ENCODE results near the gene TEAD1. TPM values are rescaled to one million over a fixed set of nuclear protein-coding genes. Genes with fewer than 3 reads are reported as not detected.
"Not testable (repeated sequence)": the region's sequence is repeated elsewhere in the genome, so short reads cannot be mapped to it uniquely, and the experiment has no call there.

Gene TEAD1
- polyA plus RNA-seq, 1 donor (not counting 4 experiments of a cell fraction or from before 2014, with no cell fraction given) = 32.7 TPM

GRCh38 chr11:12876340-12876739, 202.1 kb downstream of the TEAD1 start:
- Histone ChIP-seq H3K27me3 (ENCODE audit: control insufficient read depth, extremely low read depth, insufficient read depth, low read length) (no peaks in the 10 kb centered on the region), H3K9ac (ENCODE audit: control insufficient read depth, extremely low read depth, insufficient read depth, low read length) (no peak overlapping the region), H3K4me1 (ENCODE audit: control insufficient read depth, extremely low read depth, insufficient read depth, low read length) (no peaks in the 10 kb centered on the region), H2AFZ (ENCODE audit: control insufficient read depth, low read length) (no peak overlapping the region), H3K79me2 (ENCODE audit: control insufficient read depth, insufficient read depth, low read length) (peaks cover 9% of the 10 kb centered on the region), H3K27ac (ENCODE audit: control insufficient read depth, insufficient read depth, low read length) (no peak overlapping the region), H3K4me3 (ENCODE audit: control insufficient read depth in 2 of 3, extremely low read depth in 1 of 3, insufficient read depth in 2 of 3, low read depth in 1 of 3, low read length in 3 of 3) (no peak overlapping the region), H3K9me3 (ENCODE audit: control insufficient read depth, low read depth, low read length) (no peaks in the 10 kb centered on the region), H4K20me1 (ENCODE audit: control insufficient read depth, extremely low read depth, insufficient read depth, low read length) (no peaks in the 10 kb centered on the region), H3K36me3 (ENCODE audit: control insufficient read depth in 2 of 2, extremely low read depth in 1 of 2, insufficient read depth in 2 of 2, low read length in 2 of 2) (peaks cover 17 to 33% of the 10 kb centered on the region in 2 experiments), H3K4me2 (ENCODE audit: control insufficient read depth, extremely low read depth, insufficient read depth, low read depth, low read length) (no peak overlapping the region), H3K9me1 (ENCODE audit: control insufficient read depth, extremely low read depth, insufficient read depth, low read length) (no peaks in the 10 kb centered on the region)
- FAIRE-seq = no peak
- no peak for DNase-seq (ENCODE audit: low read depth, low spot score)
- no peak for TF ChIP-seq CTCF (optimal IDR thresholded peaks at IDR 0.05 in 1 of 3, IDR thresholded peaks at IDR 0.05 in 1 of 3, conservative IDR thresholded peaks at IDR 0.05 in 1 of 3; ENCODE audit: extremely low read depth in 1 of 3, insufficient read depth in 2 of 3, low read length in 3 of 3)
- no peak for TF ChIP-seq EZH2 (IDR thresholded peaks at IDR 0.05; ENCODE audit: low read length)
- dilution Hi-C loops (cut with MboI; ENCODE audit: extremely low pct_ligation_motif_present, low sequenced_read_pairs) = no loop called here

GRCh38 chr11:12876988-12877387, 202.8 kb downstream of the TEAD1 start:
- Histone ChIP-seq H3K27ac (ENCODE audit: control insufficient read depth, insufficient read depth, low read length) (no peak overlapping the region), H3K4me2 (ENCODE audit: control insufficient read depth, extremely low read depth, insufficient read depth, low read depth, low read length) (no peak overlapping the region), H3K27me3 (ENCODE audit: control insufficient read depth, extremely low read depth, insufficient read depth, low read length) (no peaks in the 10 kb centered on the region), H3K9me3 (ENCODE audit: control insufficient read depth, low read depth, low read length) (no peaks in the 10 kb centered on the region), H3K36me3 (ENCODE audit: control insufficient read depth in 2 of 2, extremely low read depth in 1 of 2, insufficient read depth in 2 of 2, low read length in 2 of 2) (peaks cover 21 to 38% of the 10 kb centered on the region in 2 experiments), H3K9me1 (ENCODE audit: control insufficient read depth, extremely low read depth, insufficient read depth, low read length) (no peaks in the 10 kb centered on the region), H2AFZ (ENCODE audit: control insufficient read depth, low read length) (no peak overlapping the region), H3K9ac (ENCODE audit: control insufficient read depth, extremely low read depth, insufficient read depth, low read length) (no peak overlapping the region), H4K20me1 (ENCODE audit: control insufficient read depth, extremely low read depth, insufficient read depth, low read length) (no peaks in the 10 kb centered on the region), H3K4me3 (ENCODE audit: control insufficient read depth in 2 of 3, extremely low read depth in 1 of 3, insufficient read depth in 2 of 3, low read depth in 1 of 3, low read length in 3 of 3) (no peak overlapping the region), H3K79me2 (ENCODE audit: control insufficient read depth, insufficient read depth, low read length) (peaks cover 9% of the 10 kb centered on the region), H3K4me1 (ENCODE audit: control insufficient read depth, extremely low read depth, insufficient read depth, low read length) (no peaks in the 10 kb centered on the region)
- dilution Hi-C loops (cut with MboI; ENCODE audit: extremely low pct_ligation_motif_present, low sequenced_read_pairs) = no loop called here
- DNase-seq (ENCODE audit: low read depth, low spot score) = no peak
- FAIRE-seq = no peak
- TF ChIP-seq CTCF (optimal IDR thresholded peaks at IDR 0.05 in 1 of 3, IDR thresholded peaks at IDR 0.05 in 1 of 3, conservative IDR thresholded peaks at IDR 0.05 in 1 of 3; ENCODE audit: extremely low read depth in 1 of 3, insufficient read depth in 2 of 3, low read length in 3 of 3) = no peak
- TF ChIP-seq EZH2 (IDR thresholded peaks at IDR 0.05; ENCODE audit: low read length) = no peak

- H3K9me1 ChIP-seq (ENCODE audit: control insufficient read depth, extremely low read depth, insufficient read depth, low read length); H3K9ac ChIP-seq (ENCODE audit: control insufficient read depth, extremely low read depth, insufficient read depth, low read length); H3K9me3 ChIP-seq (ENCODE audit: control insufficient read depth, low read depth, low read length); H3K27ac ChIP-seq (ENCODE audit: control insufficient read depth, insufficient read depth, low read length); H3K79me2 ChIP-seq (ENCODE audit: control insufficient read depth, insufficient read depth, low read length); H3K4me2 ChIP-seq (ENCODE audit: control insufficient read depth, extremely low read depth, insufficient read depth, low read depth, low read length); H3K4me3 ChIP-seq (ENCODE audit: control insufficient read depth in 2 of 3, extremely low read depth in 1 of 3, insufficient read depth in 2 of 3, low read depth in 1 of 3, low read length in 3 of 3); H4K20me1 ChIP-seq (ENCODE audit: control insufficient read depth, extremely low read depth, insufficient read depth, low read length); FAIRE-seq; H2AFZ ChIP-seq (ENCODE audit: control insufficient read depth, low read length); DNase-seq (ENCODE audit: low read depth, low spot score); H3K4me1 ChIP-seq (ENCODE audit: control insufficient read depth, extremely low read depth, insufficient read depth, low read length); H3K27me3 ChIP-seq (ENCODE audit: control insufficient read depth, extremely low read depth, insufficient read depth, low read length); dilution Hi-C loops (cut with MboI; ENCODE audit: extremely low pct_ligation_motif_present, low sequenced_read_pairs): not testable (repeated sequence)
- H3K36me3 ChIP-seq (ENCODE audit: control insufficient read depth in 2 of 2, extremely low read depth in 1 of 2, insufficient read depth in 2 of 2, low read length in 2 of 2) = peaks cover 22 to 43% of the 10 kb centered on the region in 2 experiments
Measured at GRCh38 chr11:12877508-12877907, 203.3 kb downstream of the TEAD1 start.
